GM12892 (cell line): Measurements from ENCODE around the gene SNX24.

Experiments
- POLR2A ChIP-seq: IDR thresholded peaks from 2 replicates; pipeline ENCODE4 v1.6.1; 2011; ENCODE audit warnings: low read depth, low read length, control low read depth
- POLR2AphosphoS5 ChIP-seq: IDR thresholded peaks from 2 replicates; pipeline ENCODE4 v1.6.1; 2011; ENCODE audit warnings: low read depth, low read length, control low read depth

GRCh38 chr5:122836947-122837346 lies 8.5 kb upstream of the SNX24 start:
- TF ChIP-seq POLR2A, result no peak
- no peak for TF ChIP-seq POLR2AphosphoS5
